ENCODE measurements around the gene CCNYL1.
"Not testable (repeated sequence)": the region's sequence is repeated elsewhere in the genome, so short reads cannot be mapped to it uniquely, and the experiment has no call there.

The CCNYL1 gene

GRCh38 chr2:207710814-207711740, at the start of gene CCNYL1:
Gene CCNYL1 (plus strand): TSS chr2:207711640. CDS start chr2:207711897, 257 bp downstream.
- DNase-seq, result peak; percentile 98

- DNase-seq, result no peak
These were observed 49.2 kb upstream of the CCNYL1 start for GRCh38 chr2:207662203-207662602.

- DNase-seq, result no peak
These were observed 47.4 kb upstream of the CCNYL1 start for GRCh38 chr2:207663870-207664545.

- no peak for DNase-seq
These were observed 40.6 kb upstream of the CCNYL1 start for GRCh38 chr2:207670887-207671286.

- no peak for DNase-seq
These were observed 38.0 kb upstream of the CCNYL1 start for GRCh38 chr2:207673431-207673830.

- DNase-seq, result no peak
These were observed 37.1 kb upstream of the CCNYL1 start for GRCh38 chr2:207674266-207674774.

GRCh38 chr2:207674826-207675225, 36.6 kb upstream of the CCNYL1 start:
- no peak for DNase-seq

GRCh38 chr2:207676827-207677354, 34.5 kb upstream of the CCNYL1 start:
- DNase-seq, result no peak

- no peak for DNase-seq
These were observed 30.0 kb upstream of the CCNYL1 start for GRCh38 chr2:207681431-207681830.

- DNase-seq, result no peak
These were observed 28.9 kb upstream of the CCNYL1 start for GRCh38 chr2:207682557-207682956.

- no peak for DNase-seq
These were observed 28.0 kb upstream of the CCNYL1 start for GRCh38 chr2:207683438-207683837.

- no peak for DNase-seq
These were observed 27.4 kb upstream of the CCNYL1 start for GRCh38 chr2:207683879-207684627.

GRCh38 chr2:207686812-207687211, 24.6 kb upstream of the CCNYL1 start:
- no peak for DNase-seq

- DNase-seq, result no peak
These were observed 22.8 kb upstream of the CCNYL1 start for GRCh38 chr2:207688597-207688996.

- DNase-seq, result not testable (repeated sequence)
These were observed 20.5 kb upstream of the CCNYL1 start for GRCh38 chr2:207690845-207691461.

- peak; percentile 41 for DNase-seq
These were observed 19.0 kb upstream of the CCNYL1 start for GRCh38 chr2:207692206-207693065.

GRCh38 chr2:207693641-207694249, 17.7 kb upstream of the CCNYL1 start:
- no peak for DNase-seq

- no peak for DNase-seq
These were observed 16.6 kb upstream of the CCNYL1 start for GRCh38 chr2:207694811-207695281.

- DNase-seq, result no peak
These were observed 16.1 kb upstream of the CCNYL1 start for GRCh38 chr2:207695293-207695692.

GRCh38 chr2:207696911-207697310, 14.5 kb upstream of the CCNYL1 start:
- DNase-seq, result not testable (repeated sequence)

GRCh38 chr2:207697411-207697810, 14.0 kb upstream of the CCNYL1 start:
- DNase-seq, result no peak

Measured in stimulated activated CD4-positive, alpha-beta T cell treated with anti-CD3 and anti-CD28 coated beads, Interleukin-4, amount 100 ng/mL, for 24 hours (primary cell).